Spleen (tissue), 7 donors: ENCODE data around the gene GDPD3.

Source experiments
- CTCF ChIP-seq, 11 experiments: fragments of 200-600 bp in 7 of 11; fragments of 450-650 bp in 4 of 11; sonication (generic) in 4 of 11; IDR thresholded peaks in 8 of 11; conservative IDR thresholded peaks in 3 of 11; 1 replicate in 7 of 11; 2 replicates in 4 of 11; pipeline versions ENCODE4 v1.4.0 to v1.8.0; 2016 to 2021; ENCODE audit warnings: antibody characterized with exemption in 11 of 11, inconsistent platforms in 4 of 11, mild to moderate bottlenecking in 1 of 11
- POLR2AphosphoS5 ChIP-seq, 3 donors: sonication (generic); formaldehyde crosslinking; IDR thresholded peaks; one replicate each; pipeline ENCODE4 v1.5.1; 2017; ENCODE audit warnings: antibody characterized with exemption in 3 of 3
- donor health status: DM: no; HTN: no; CAD: no; lungs with moderate emphysema.
- donor health status: DM: no; HTN: no; CAD: no.
- donor health status: DM: no; HTN: no; CAD: no.

GRCh38 chr16:30157214-30157613, 43.9 kb upstream of the GDPD3 start:
- TF ChIP-seq CTCF (IDR thresholded peaks at IDR 0.05 in 8 of 11, conservative IDR thresholded peaks at IDR 0.05 in 3 of 11) (no peak), POLR2AphosphoS5 (IDR thresholded peaks at IDR 0.05) (no peak)
